GM12878 (cell line): ENCODE results near the gene TNIP1. TPM values are rescaled to one million over a fixed set of nuclear protein-coding genes. Genes with fewer than 3 reads are reported as not detected.

ENCODE experiments used
- ATAC-seq: fragments of 200-7000 bp; cut with Tn5 transposase; 3 replicates; pipeline ENCODE4 v1.9.1; 2020; ENCODE audit warnings: mild to moderate bottlenecking, moderate library complexity
- BruUV-seq: library from RNA; stranded (reverse); fragments of 400-500 nt; replicated peaks from 2 replicates; lab custom pipeline; 2021; lab: Mats Ljungman, UMichigan
- CTCF ChIA-PET: fragments of 300-600 bp; sonication (Branson Sonifier 250); formaldehyde crosslinking; extraction: SDS; loops from one replicate; lab custom pipeline; 2021; ENCODE audit warnings: inconsistent platforms; lab: Yijun Ruan, JAX
- POLR2A ChIA-PET: fragments of 350-600 bp; formaldehyde crosslinking; extraction: SDS; loops from one replicate; lab custom pipeline; 2021; ENCODE audit warnings: inconsistent platforms; lab: Charles Lee
- RAD21 ChIA-PET: fragments of 300-600 bp; sonication (Branson Sonifier 250); formaldehyde crosslinking; loops from one replicate; lab custom pipeline; 2023; ENCODE audit warnings: antibody characterized with exemption; ENCODE audit not compliant: unreplicated experiment; lab: Charles Lee
- SMC1A ChIA-PET: fragments of 300-600 bp; sonication (Branson Sonifier 250); formaldehyde crosslinking; loops from one replicate; lab custom pipeline; 2023; ENCODE audit not compliant: unreplicated experiment, uncharacterized antibody; lab: Charles Lee
- DNase-seq: peaks from one replicate; pipeline ENCODE4 v3.0.0-alpha.2; 2011; ENCODE audit warnings: low read depth, low spot score
- FAIRE-seq: peaks from 3 replicates; lab custom pipeline; 2011; peaks lifted over from hg19 to GRCh38; lab: Jason Lieb, UNC
- H2AFZ ChIP-seq: 2 replicates; pipeline ENCODE4 v1.6.0; 2011; ENCODE audit warnings: low read depth, low read length, control low read depth; ENCODE audit not compliant: control insufficient read depth
- H3K27ac ChIP-seq: 2 replicates; pipeline ENCODE4 v1.5.1; 2011; ENCODE audit warnings: control low read depth; ENCODE audit not compliant: control insufficient read depth, insufficient read depth
- H3K27me3 ChIP-seq, 2 experiments: replicated peaks in 1 of 2; 2 replicates each; pipeline versions ENCODE4 v1.6.0 to v1.6.1; 2011; ENCODE audit warnings: low read length in 1 of 2; ENCODE audit not compliant: control insufficient read depth in 2 of 2, insufficient read depth in 2 of 2
- H3K36me3 ChIP-seq, 2 experiments: 2 replicates each; pipeline ENCODE4 v1.5.1; 2011; ENCODE audit warnings: low read length in 1 of 2; ENCODE audit not compliant: control insufficient read depth in 2 of 2, insufficient read depth in 2 of 2
- H3K4me1 ChIP-seq: 2 replicates; pipeline ENCODE4 v1.6.1; 2011; ENCODE audit warnings: mild to moderate bottlenecking, low read length, moderate library complexity, mixed read lengths; ENCODE audit not compliant: control insufficient read depth, insufficient read depth
- H3K4me2 ChIP-seq: 2 replicates; pipeline ENCODE4 v1.6.0; 2011; ENCODE audit warnings: control low read depth; ENCODE audit not compliant: control insufficient read depth, insufficient read depth
- H3K4me3 ChIP-seq: fragments of 200-600 bp; sonication (generic); 2 replicates; pipeline ENCODE4 v1.5.1; 2016
- H3K79me2 ChIP-seq: 2 replicates; pipeline ENCODE4 v1.6.0; 2011; ENCODE audit warnings: low read length; ENCODE audit not compliant: control insufficient read depth, insufficient read depth
- H3K9ac ChIP-seq: 2 replicates; pipeline ENCODE4 v1.8.0; 2011; ENCODE audit warnings: low read length, control low read depth, mixed read lengths; ENCODE audit not compliant: control insufficient read depth, insufficient read depth
- H3K9me3 ChIP-seq: replicated peaks from 3 replicates; pipeline ENCODE4 v1.5.1; 2011; ENCODE audit warnings: mild to moderate bottlenecking, low read length; ENCODE audit not compliant: control insufficient read depth, insufficient read depth
- H4K20me1 ChIP-seq: 2 replicates; pipeline ENCODE4 v1.6.0; 2011; ENCODE audit not compliant: control insufficient read depth, insufficient read depth
- CBX5 ChIP-seq: sonication (generic); IDR thresholded peaks from 2 replicates; pipeline ENCODE4 v1.6.1; 2016; ENCODE audit warnings: low read depth, moderate library complexity, mild to moderate bottlenecking, inconsistent platforms
- ESRRA ChIP-seq: IDR thresholded peaks from 2 replicates; pipeline ENCODE4 v1.6.1; 2012; ENCODE audit warnings: mild to moderate bottlenecking, low read length, improper control_type of control experiment
- EZH2 ChIP-seq: IDR thresholded peaks from 2 replicates; pipeline ENCODE4 v1.6.1; 2012; ENCODE audit warnings: low read depth, mild to moderate bottlenecking, control low read depth, inconsistent platforms, low read length, borderline replicate concordance; ENCODE audit not compliant: control insufficient read depth
- HDGF ChIP-seq: fragments of 450-650 bp; IDR thresholded peaks from 2 replicates; pipeline ENCODE4 v1.6.1; 2016; ENCODE audit warnings: antibody characterized with exemption
- NR2F1 ChIP-seq: fragments of 450-650 bp; conservative IDR thresholded peaks from 2 replicates; pipeline ENCODE4 v1.6.1; 2017; ENCODE audit warnings: mild to moderate bottlenecking
- POLR2AphosphoS5 ChIP-seq: IDR thresholded peaks from 2 replicates; pipeline ENCODE4 v1.6.1; 2011; ENCODE audit warnings: mild to moderate bottlenecking, low read length, inconsistent platforms
- RELA ChIP-seq: fragments of 450-650 bp; IDR thresholded peaks from 2 replicates; pipeline ENCODE4 v1.8.0; 2014; ENCODE audit warnings: borderline replicate concordance; ENCODE audit not compliant: partially characterized antibody
- WGBS: methylation state at CpG from one replicate; pipeline ENCODE4 v1.1.6; 2016; ENCODE audit warnings: low lambda C conversion rate; ENCODE audit not compliant: insufficient replicate concordance, insufficient coverage; ENCODE audit errors: missing lambda C conversion rate; 5-methylcytosine and 5-hydroxymethylcytosine counted together
- in situ Hi-C: fragments of 300-500 bp; cut with MboI; formaldehyde crosslinking; loops from 9 replicates; pipeline ENCODE4 v1.14.3; 2018; ENCODE audit warnings: mixed read lengths
- intact Hi-C: fragments of 100-400 bp; cut with micrococcal nuclease; formaldehyde crosslinking; loops from one replicate; pipeline ENCODE4 v1.14.2; 2022; ENCODE audit not compliant: unreplicated experiment
- polyA plus RNA-seq, 11 experiments: library from polyadenylated mRNA; depleted of rRNA in 4 of 11; unstranded in 6 of 11; stranded (reverse) in 5 of 11; fragments of >200 nt; fragmentation: Nextera tagmentation in 4 of 11; fragmentation: Illumina TruSeq in 1 of 11; extraction: Ambion mirVana in 4 of 11; extraction: Trizol in 1 of 11; gene quantifications; 1 replicate in 1 of 11; 2 replicates in 10 of 11; pipeline versions ENCODE4 v1.2.1 to v1.2.3, GENCODE V29; 2011 to 2016; ENCODE audit warnings: inconsistent platforms in 2 of 11, missing spikeins in 2 of 11, low read depth in 1 of 11
- total RNA-seq, 4 experiments: library from RNA; depleted of rRNA in 3 of 4; stranded (reverse); fragments of >200 nt in 3 of 4; fragmentation: Illumina TruSeq in 1 of 4; extraction: Trizol in 1 of 4; gene quantifications; 2 replicates each; pipeline versions ENCODE4 v1.2.1 to v1.2.3, GENCODE V29; 2013 to 2021

TNIP1 gene
- total and polyA plus RNA-seq, 10 of the 15 experiments (the other 5 are each of a cell fraction or from before 2014, with no cell fraction given): 4.4 to 279 (median 150) TPM

GRCh38 chr5:151023047-151023615, 57.7 kb downstream of the TNIP1 start:
- no peaks in the 10 kb centered on the region for H3K79me2 ChIP-seq
- intact Hi-C loops: no loop called here
- H2AFZ ChIP-seq: no peak overlapping the region
- POLR2A ChIA-PET: no interaction called here
- CTCF ChIA-PET: interaction anchor here (0.6 to 0.7 kb wide), 2 partner anchors 142 to 997 kb away, joined by 3 read pairs; no protein-coding TSS in a partner anchor
- H3K36me3 ChIP-seq: peaks cover 8 to 9% of the 10 kb centered on the region in 2 experiments; a peak in 3 of 4 replicates
- RAD21 ChIA-PET: no interaction called here
- DNase-seq (no peak), ATAC-seq (no peak), FAIRE-seq (no peak)
- H3K9ac ChIP-seq: no peak overlapping the region
- 94% methylated on average over 3 of the region's 5 CpGs for WGBS
- in situ Hi-C loops: no loop called here
- H3K4me3 ChIP-seq: no peak overlapping the region
- BruUV-seq: no TSS peak
- no peak overlapping the region for H3K4me2 ChIP-seq
- no peaks in the 10 kb centered on the region for H3K9me3 ChIP-seq
- TF ChIP-seq POLR2AphosphoS5 (peak; percentile 18; the same call in 1 of the 2 replicates), EZH2 (no peak)
- H3K27ac ChIP-seq: no peak overlapping the region
- H3K4me1 ChIP-seq: no peaks in the 10 kb centered on the region
- H4K20me1 ChIP-seq: no peaks in the 10 kb centered on the region
- SMC1A ChIA-PET: no interaction called here
- H3K27me3 ChIP-seq: no peaks in the 10 kb centered on the region

GRCh38 chr5:151022511-151023018, 58.3 kb downstream of the TNIP1 start:
- peaks cover 4 to 9% of the 10 kb centered on the region in 2 experiments; a peak in 3 of 4 replicates for H3K36me3 ChIP-seq
- no peak overlapping the region for H3K27ac ChIP-seq
- no peak for DNase-seq
- ChIA-PET POLR2A (no interaction called here), CTCF (no interaction called here), RAD21 (interaction anchor here (0.6 to 0.7 kb wide), 2 partner anchors 59 to 92 kb away, joined by 3 read pairs; no protein-coding TSS in a partner anchor), SMC1A (interaction anchor here (0.6 to 1.0 kb wide), 2 partner anchors 29 to 216 kb away, joined by 3 to 4 read pairs; no protein-coding TSS in a partner anchor)
- in situ Hi-C loops: no loop called here
- TF ChIP-seq NR2F1 (no peak), HDGF (no peak), CBX5 (no peak), RELA (no peak), ESRRA (no peak)
- BruUV-seq: no TSS peak
- H3K4me2 ChIP-seq: no peak overlapping the region
- H3K79me2 ChIP-seq: no peaks in the 10 kb centered on the region
- no peak for FAIRE-seq
- H3K9ac ChIP-seq: no peak overlapping the region
- no peaks in the 10 kb centered on the region for H3K27me3 ChIP-seq
- H3K4me1 ChIP-seq: no peaks in the 10 kb centered on the region
- no peak for ATAC-seq
- H3K9me3 ChIP-seq: no peaks in the 10 kb centered on the region
- 70% methylated on average over 7 of the region's 7 CpGs for WGBS
- intact Hi-C loops: no loop called here
- no peaks in the 10 kb centered on the region for H4K20me1 ChIP-seq
- H2AFZ ChIP-seq: no peak overlapping the region
- H3K4me3 ChIP-seq: no peak overlapping the region
